ENCODE results near the gene SAYSD1. TPM values are rescaled to one million over a fixed set of nuclear protein-coding genes. Genes with fewer than 3 reads are reported as not detected.

The SAYSD1 gene
- polyA plus RNA-seq, 3 donors = 4.3 to 15.5 (median 12.0) TPM

DNA sequence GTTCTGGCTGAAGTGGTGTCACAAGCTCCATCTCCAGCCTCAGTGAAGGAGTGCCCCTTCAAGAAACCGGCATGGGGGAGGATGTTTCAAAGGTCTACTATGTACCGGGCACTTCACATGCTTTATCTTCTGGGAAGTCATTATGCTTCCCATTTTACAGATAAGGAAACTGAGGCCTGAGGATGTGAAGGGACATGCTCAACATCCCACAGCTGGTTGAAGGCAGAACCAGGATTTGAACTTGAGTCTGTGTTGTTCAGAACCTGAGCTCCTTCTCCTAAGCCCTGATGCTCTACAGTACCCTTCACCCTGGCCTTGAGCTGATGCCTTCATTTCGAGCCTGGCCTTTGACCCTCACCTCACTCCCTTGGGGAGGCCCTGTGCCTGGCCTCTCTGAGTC, 53.4 kb downstream of the SAYSD1 start:
- no peak overlapping the region for H3K9ac ChIP-seq (ENCODE audit: insufficient read depth, low read length, poor library complexity, severe bottlenecking)
- DNase-seq = no peak
- no peaks in the 10 kb centered on the region for H3K9me3 ChIP-seq (replicated peaks in 1 of 2; ENCODE audit: control insufficient read depth in 1 of 2, insufficient read depth in 1 of 2, low read length in 2 of 2)
- H3K4me2 ChIP-seq (replicated peaks; ENCODE audit: extremely low read depth, low read length, poor library complexity, severe bottlenecking) = no peak overlapping the region
- Mint-ChIP-seq H3K9me3 (no peaks in the 10 kb centered on the region), H3K36me3 (no peaks in the 10 kb centered on the region), H3K4me1 (no peaks in the 10 kb centered on the region), H3K27me3 (ENCODE audit: low read depth in 3 of 3) (peaks cover 11 to 17% (median 11%) of the 10 kb centered on the region in 3 donors), H3K27ac (no peak overlapping the region), H3K4me3 (no peak overlapping the region)
- no peaks in the 10 kb centered on the region for H3K4me1 ChIP-seq (ENCODE audit: control insufficient read depth in 1 of 2, insufficient read depth in 2 of 2, low read length in 2 of 2)
- no peak overlapping the region for H2AFZ ChIP-seq (ENCODE audit: insufficient read depth, low read depth, low read length, poor library complexity, severe bottlenecking)
- no peaks in the 10 kb centered on the region for H4K20me1 ChIP-seq (ENCODE audit: insufficient read depth, low read length)
- no peaks in the 10 kb centered on the region for H3K36me3 ChIP-seq (replicated peaks in 1 of 2; ENCODE audit: control insufficient read depth in 1 of 2, insufficient read depth in 2 of 2, low read length in 2 of 2)
- 94% methylated on average over 2 of the region's 3 CpGs for WGBS (ENCODE audit: insufficient coverage)
- no peaks in the 10 kb centered on the region for H3K79me2 ChIP-seq (ENCODE audit: insufficient read depth, low read length)
- no peak overlapping the region for H3K27ac ChIP-seq (ENCODE audit: low read depth in 1 of 2, low read length in 2 of 2)
- intact Hi-C loops (cut with micrococcal nuclease) = no loop called here
- TF ChIP-seq, protein P1, sequence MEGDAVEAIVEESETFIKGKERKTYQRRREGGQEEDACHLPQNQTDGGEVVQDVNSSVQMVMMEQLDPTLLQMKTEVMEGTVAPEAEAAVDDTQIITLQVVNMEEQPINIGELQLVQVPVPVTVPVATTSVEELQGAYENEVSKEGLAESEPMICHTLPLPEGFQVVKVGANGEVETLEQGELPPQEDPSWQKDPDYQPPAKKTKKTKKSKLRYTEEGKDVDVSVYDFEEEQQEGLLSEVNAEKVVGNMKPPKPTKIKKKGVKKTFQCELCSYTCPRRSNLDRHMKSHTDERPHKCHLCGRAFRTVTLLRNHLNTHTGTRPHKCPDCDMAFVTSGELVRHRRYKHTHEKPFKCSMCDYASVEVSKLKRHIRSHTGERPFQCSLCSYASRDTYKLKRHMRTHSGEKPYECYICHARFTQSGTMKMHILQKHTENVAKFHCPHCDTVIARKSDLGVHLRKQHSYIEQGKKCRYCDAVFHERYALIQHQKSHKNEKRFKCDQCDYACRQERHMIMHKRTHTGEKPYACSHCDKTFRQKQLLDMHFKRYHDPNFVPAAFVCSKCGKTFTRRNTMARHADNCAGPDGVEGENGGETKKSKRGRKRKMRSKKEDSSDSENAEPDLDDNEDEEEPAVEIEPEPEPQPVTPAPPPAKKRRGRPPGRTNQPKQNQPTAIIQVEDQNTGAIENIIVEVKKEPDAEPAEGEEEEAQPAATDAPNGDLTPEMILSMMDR (IDR thresholded peaks at IDR 0.05) = no peak
- no peaks in the 10 kb centered on the region for H3K27me3 ChIP-seq (ENCODE audit: control insufficient read depth in 2 of 2, insufficient read depth in 2 of 2, low read length in 2 of 2)
- H3K4me3 ChIP-seq (replicated peaks in 1 of 3; ENCODE audit: low read depth in 2 of 3, low read length in 3 of 3) = no peak overlapping the region

DNA sequence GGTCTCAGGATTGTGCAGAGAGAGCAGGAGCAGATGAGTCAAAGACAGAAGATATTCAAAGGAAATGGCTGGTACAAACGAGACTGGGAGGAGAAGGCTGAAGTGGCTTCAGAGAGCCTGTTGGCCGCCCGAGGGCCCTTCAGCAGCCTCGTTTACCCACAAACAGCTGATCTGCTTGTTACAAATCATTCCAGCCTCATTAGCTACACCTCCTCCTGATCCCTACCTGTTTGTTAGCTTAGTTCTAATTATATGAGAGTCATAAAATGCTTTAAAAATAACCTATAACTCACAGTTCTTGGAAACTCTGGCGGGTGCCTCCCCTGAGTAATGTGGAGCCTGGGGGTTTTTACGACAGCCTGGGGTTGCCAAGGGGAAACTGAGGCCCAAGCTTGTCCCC, 53.8 kb downstream of the SAYSD1 start:
- intact Hi-C loops (cut with micrococcal nuclease) = no loop called here
- Mint-ChIP-seq H3K36me3 (no peaks in the 10 kb centered on the region), H3K4me3 (no peak overlapping the region), H3K9me3 (no peaks in the 10 kb centered on the region), H3K4me1 (no peaks in the 10 kb centered on the region), H3K27me3 (ENCODE audit: low read depth in 3 of 3) (peaks cover 11 to 19% (median 11%) of the 10 kb centered on the region in 3 donors), H3K27ac (peak overlapping the region in 1 of 7 donors; percentile 36)
- Histone ChIP-seq H3K9ac (ENCODE audit: insufficient read depth, low read length, poor library complexity, severe bottlenecking) (no peak overlapping the region), H3K4me2 (replicated peaks; ENCODE audit: extremely low read depth, low read length, poor library complexity, severe bottlenecking) (no peak overlapping the region), H3K36me3 (replicated peaks in 1 of 2; ENCODE audit: control insufficient read depth in 1 of 2, insufficient read depth in 2 of 2, low read length in 2 of 2) (no peaks in the 10 kb centered on the region), H3K9me3 (replicated peaks in 1 of 2; ENCODE audit: control insufficient read depth in 1 of 2, insufficient read depth in 1 of 2, low read length in 2 of 2) (no peaks in the 10 kb centered on the region), H3K27me3 (ENCODE audit: control insufficient read depth in 2 of 2, insufficient read depth in 2 of 2, low read length in 2 of 2) (no peaks in the 10 kb centered on the region), H3K4me3 (replicated peaks in 1 of 3; ENCODE audit: low read depth in 2 of 3, low read length in 3 of 3) (no peak overlapping the region), H3K4me1 (ENCODE audit: control insufficient read depth in 1 of 2, insufficient read depth in 2 of 2, low read length in 2 of 2) (no peaks in the 10 kb centered on the region), H4K20me1 (ENCODE audit: insufficient read depth, low read length) (no peaks in the 10 kb centered on the region), H2AFZ (ENCODE audit: insufficient read depth, low read depth, low read length, poor library complexity, severe bottlenecking) (no peak overlapping the region), H3K27ac (ENCODE audit: low read depth in 1 of 2, low read length in 2 of 2) (no peak overlapping the region), H3K79me2 (ENCODE audit: insufficient read depth, low read length) (no peaks in the 10 kb centered on the region)
- no peak for DNase-seq
- TF ChIP-seq, protein P1 (IDR thresholded peaks at IDR 0.05) = no peak
- no CpG with 5 or more reads among the region's 6 CpGs for WGBS (ENCODE audit: insufficient coverage)

Measured in CD14-positive monocyte (primary cell).